Pancreas (tissue), 10 donors: ENCODE data around the gene GTF2A1L. TPM values are rescaled to one million over a fixed set of nuclear protein-coding genes. Genes with fewer than 3 reads are reported as not detected.

Experiments
- ATAC-seq, 4 donors: fragments of 200-7000 bp; cut with Tn5 transposase; one replicate each; pipeline versions ENCODE4 v1.8.0 to v1.9.1; 2020; ENCODE audit warnings: mild to moderate bottlenecking in 4 of 4, moderate library complexity in 4 of 4
- DNase-seq, 6 donors: peaks; one replicate each; pipeline ENCODE4 v3.0.0-alpha.2; 2020
- FAIRE-seq: peaks from 2 replicates; lab custom pipeline; 2012; peaks lifted over from hg19 to GRCh38; lab: Jason Lieb, UNC
- H3K27ac ChIP-seq, 4 donors: fragments of 200-600 bp; sonication (generic); 1 replicate in 3 of 4; 2 replicates in 1 of 4; pipeline versions ENCODE4 v1.5.0 to v1.8.0; 2020
- H3K27me3 ChIP-seq, 4 donors: fragments of 200-600 bp; one replicate each; pipeline ENCODE4 v1.8.0; 2021
- H3K36me3 ChIP-seq, 3 donors: fragments of 200-600 bp; sonication (generic) in 1 of 3; one replicate each; pipeline versions ENCODE4 v1.5.0 to v1.8.0; 2020 to 2021
- H3K4me1 ChIP-seq, 3 donors: fragments of 200-600 bp; one replicate each; pipeline ENCODE4 v1.8.0; 2021
- H3K4me3 ChIP-seq, 4 donors: fragments of 200-600 bp; sonication (generic) in 2 of 4; one replicate each; pipeline versions ENCODE4 v1.5.0 to v1.8.0; 2020 to 2021
- H3K9me3 ChIP-seq, 4 donors: fragments of 200-600 bp; one replicate each; pipeline ENCODE4 v1.8.0; 2021
- WGBS, 2 donors: extraction: QIAGEN DNeasy Blood & Tissue Kit; methylation state at CpG; one replicate each; pipeline ENCODE4 v1.1.7; 2013; 5-methylcytosine and 5-hydroxymethylcytosine counted together
- intact Hi-C, 3 donors: fragments of 100-400 bp; cut with DNase I; formaldehyde crosslinking; loops; one replicate each; pipeline versions ENCODE4 v1.11.1 to v1.14.2; 2022
- polyA plus RNA-seq, 2 donors: library from polyadenylated mRNA; stranded (reverse); fragments of 200-250 nt; gene quantifications; one replicate each; pipeline ENCODE4 v1.2.3, GENCODE V29; 2013
- total RNA-seq, 6 donors: library from RNA; stranded (reverse); fragmentation: NEBNext Ultra II Directional in 4 of 6; extraction: Animal tissue kit (Norgen Biotek cat#: 25700) in 4 of 6; gene quantifications; one replicate each; pipeline versions ENCODE4 v1.2.1 to v1.2.4, GENCODE V29; 2021 to 2023
- TF ChIP-seq, protein P1 (sequence below), 4 donors: fragments of 200-600 bp; sonication (generic) in 3 of 4; IDR thresholded peaks; one replicate each; pipeline versions ENCODE4 v1.5.0 to v1.8.0; 2021; ENCODE audit warnings: antibody characterized with exemption in 4 of 4
- donor health status: healthy with polysubstance abuse.
- donor health status: DM: no; HTN: no; CAD: no; lungs with moderate emphysema.
- donor health status: DM: no; HTN: no; CAD: no.
- donor health status: control.
- donor health status: control.
- donor health status: Bipolar disorder and iron deficiency.
- donor health status: DM: yes; HTN: yes; CAD: no.
- donor health status: DM: no; HTN: no; CAD: no.
- donor health status: DM: no; HTN: no; CAD: no.
- donor health status: DM: yes; HTN: yes; CAD: no.

Gene GTF2A1L
- total and polyA plus RNA-seq, 8 donors, result 0.17 to 0.42 TPM; not detected in 6

DNA sequence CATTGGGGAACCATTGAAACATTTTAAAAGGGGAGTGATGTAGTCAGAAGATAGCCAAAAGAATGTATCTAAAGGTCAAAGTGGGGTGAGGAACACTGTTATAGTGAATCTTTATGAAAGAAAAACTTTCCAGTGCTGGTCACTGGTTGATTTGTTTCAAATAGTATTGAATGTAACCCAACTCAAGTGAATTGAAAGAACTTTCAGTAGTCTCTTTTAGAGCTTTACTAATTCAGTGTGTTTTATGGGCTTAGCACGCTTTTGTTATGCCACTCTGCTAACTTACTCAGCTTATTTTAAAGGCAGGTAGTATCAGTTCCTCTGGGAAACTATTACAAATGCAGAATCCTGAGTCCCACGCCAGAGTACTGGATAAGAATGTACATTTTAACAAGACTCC is 57.3 kb downstream of the GTF2A1L start:
- Histone ChIP-seq H3K27me3 (no peaks in the 10 kb centered on the region), H3K9me3 (no peaks in the 10 kb centered on the region), H3K4me1 (no peaks in the 10 kb centered on the region), H3K27ac (no peak overlapping the region), H3K4me3 (no peak overlapping the region), H3K36me3 (no peaks in the 10 kb centered on the region)
- TF ChIP-seq, protein P1, sequence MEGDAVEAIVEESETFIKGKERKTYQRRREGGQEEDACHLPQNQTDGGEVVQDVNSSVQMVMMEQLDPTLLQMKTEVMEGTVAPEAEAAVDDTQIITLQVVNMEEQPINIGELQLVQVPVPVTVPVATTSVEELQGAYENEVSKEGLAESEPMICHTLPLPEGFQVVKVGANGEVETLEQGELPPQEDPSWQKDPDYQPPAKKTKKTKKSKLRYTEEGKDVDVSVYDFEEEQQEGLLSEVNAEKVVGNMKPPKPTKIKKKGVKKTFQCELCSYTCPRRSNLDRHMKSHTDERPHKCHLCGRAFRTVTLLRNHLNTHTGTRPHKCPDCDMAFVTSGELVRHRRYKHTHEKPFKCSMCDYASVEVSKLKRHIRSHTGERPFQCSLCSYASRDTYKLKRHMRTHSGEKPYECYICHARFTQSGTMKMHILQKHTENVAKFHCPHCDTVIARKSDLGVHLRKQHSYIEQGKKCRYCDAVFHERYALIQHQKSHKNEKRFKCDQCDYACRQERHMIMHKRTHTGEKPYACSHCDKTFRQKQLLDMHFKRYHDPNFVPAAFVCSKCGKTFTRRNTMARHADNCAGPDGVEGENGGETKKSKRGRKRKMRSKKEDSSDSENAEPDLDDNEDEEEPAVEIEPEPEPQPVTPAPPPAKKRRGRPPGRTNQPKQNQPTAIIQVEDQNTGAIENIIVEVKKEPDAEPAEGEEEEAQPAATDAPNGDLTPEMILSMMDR (IDR thresholded peaks at IDR 0.05), result no peak
- no peak for ATAC-seq
- FAIRE-seq, result no peak
- intact Hi-C loops, result no loop called here
- no peak for DNase-seq
- 74 to 84% methylated on average over 2 of the region's 2 CpGs for WGBS, 2 donors

- TF ChIP-seq, protein P1 (IDR thresholded peaks at IDR 0.05), result no peak
- Histone ChIP-seq H3K4me1 (no peaks in the 10 kb centered on the region), H3K4me3 (no peak overlapping the region), H3K9me3 (no peaks in the 10 kb centered on the region), H3K36me3 (no peaks in the 10 kb centered on the region), H3K27ac (no peak overlapping the region), H3K27me3 (no peaks in the 10 kb centered on the region)
- intact Hi-C loops, result no loop called here
- ATAC-seq (no peak), DNase-seq (no peak), FAIRE-seq (no peak)
- 39 to 49% methylated on average over 2 of the region's 2 CpGs for WGBS, 2 donors
These were observed 59.8 kb downstream of the GTF2A1L start for GRCh38 chr2:48677450-48677849.

DNA sequence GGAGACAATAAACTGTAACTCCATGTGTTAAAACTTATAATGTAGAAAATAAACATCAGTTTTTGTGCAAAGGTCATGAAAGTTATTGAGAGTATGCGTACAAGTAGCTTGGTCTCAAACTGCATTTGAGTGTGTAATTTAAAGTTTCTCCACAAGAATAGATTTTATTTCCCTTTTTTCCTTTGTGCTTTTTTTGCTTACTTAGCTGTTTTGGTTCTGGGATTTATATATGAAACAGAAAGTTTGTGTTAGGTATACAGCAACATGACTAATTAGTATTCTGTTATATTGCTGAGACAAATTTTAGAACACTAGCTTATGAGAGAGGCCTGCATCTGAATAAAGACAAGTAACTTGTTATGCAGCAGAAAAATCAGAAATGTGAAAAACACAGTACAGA is 67.5 kb downstream of the GTF2A1L start:
- Histone ChIP-seq H3K27ac (no peak overlapping the region), H3K9me3 (no peaks in the 10 kb centered on the region), H3K27me3 (no peaks in the 10 kb centered on the region), H3K4me3 (no peak overlapping the region), H3K36me3 (no peaks in the 10 kb centered on the region), H3K4me1 (no peaks in the 10 kb centered on the region)
- FAIRE-seq (no peak), ATAC-seq (no peak), DNase-seq (no peak)
- TF ChIP-seq, protein P1 (IDR thresholded peaks at IDR 0.05), result no peak
- intact Hi-C loops, result no loop called here
- WGBS, 2 donors, result 91 to 97% methylated on average over 1 of the region's 1 CpG

- H3K4me1 ChIP-seq, result no peaks in the 10 kb centered on the region
- no peaks in the 10 kb centered on the region for H3K9me3 ChIP-seq
- FAIRE-seq (no peak), DNase-seq (no peak), ATAC-seq (no peak)
- 69 to 73% methylated on average over 3 of the region's 3 CpGs for WGBS, 2 donors
- intact Hi-C loops, result no loop called here
- H3K27ac ChIP-seq, result no peak overlapping the region
- TF ChIP-seq, protein P1 (IDR thresholded peaks at IDR 0.05), result no peak
- H3K36me3 ChIP-seq, result no peaks in the 10 kb centered on the region
- H3K4me3 ChIP-seq, result no peak overlapping the region
- H3K27me3 ChIP-seq, result no peaks in the 10 kb centered on the region
These were observed 74.5 kb downstream of the GTF2A1L start for GRCh38 chr2:48691935-48692691.

DNA sequence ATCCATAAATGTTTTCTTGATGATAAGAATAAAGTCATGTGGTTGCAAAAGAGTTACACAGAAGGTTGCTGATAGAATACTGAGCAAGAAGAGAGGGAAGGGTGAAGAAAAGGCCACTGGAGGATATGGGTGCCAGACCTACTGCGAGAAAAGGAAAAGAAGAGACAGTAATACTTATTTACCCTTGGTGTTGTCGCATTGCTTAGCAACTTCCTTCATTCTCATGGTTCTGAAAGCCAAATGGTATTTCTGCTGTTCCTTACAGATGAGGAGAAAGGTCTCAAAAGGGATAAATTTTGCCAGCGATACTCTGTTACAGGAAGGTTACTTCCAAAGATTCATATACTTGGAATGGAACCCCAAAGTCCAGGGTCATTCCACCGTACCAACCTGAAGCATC is 75.4 kb downstream of the GTF2A1L start:
- Histone ChIP-seq H3K4me3 (no peak overlapping the region), H3K27me3 (no peaks in the 10 kb centered on the region), H3K36me3 (no peaks in the 10 kb centered on the region), H3K9me3 (no peaks in the 10 kb centered on the region), H3K4me1 (no peaks in the 10 kb centered on the region), H3K27ac (no peak overlapping the region)
- TF ChIP-seq, protein P1 (IDR thresholded peaks at IDR 0.05), result no peak
- intact Hi-C loops, result no loop called here
- FAIRE-seq, result no peak
- no peak for ATAC-seq
- WGBS, 2 donors, result 66 to 73% methylated on average over 4 of the region's 4 CpGs
- DNase-seq, result no peak
